Measurements from ENCODE around the gene LPO.

Gene LPO

DNA sequence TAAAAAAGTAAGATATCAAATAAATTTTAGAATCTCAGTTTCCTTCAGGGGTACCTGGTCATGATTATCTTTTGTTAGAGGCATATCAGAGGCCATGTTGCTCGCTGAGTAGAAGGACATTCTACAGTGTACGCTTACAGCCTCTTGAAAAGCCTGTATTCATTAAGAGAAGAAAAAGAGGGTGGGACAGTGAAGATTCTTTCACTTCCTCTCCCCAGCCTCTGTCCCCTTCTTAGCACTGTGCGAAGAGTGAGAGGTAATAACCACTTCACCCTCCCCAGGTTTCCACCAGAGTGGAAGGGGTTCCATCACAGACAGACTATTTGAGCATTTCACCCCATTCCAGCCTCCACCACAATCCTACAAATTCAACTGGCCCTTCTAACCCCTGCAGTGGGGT, 4.8 kb upstream of the LPO start:
- no peak overlapping the region for H3K27ac Mint-ChIP-seq (ENCODE audit: low read depth)
- DNase-seq (ENCODE audit: low spot score in 2 of 2): no peak
- no peaks in the 10 kb centered on the region for H3K4me1 Mint-ChIP-seq
- no peak overlapping the region for H3K4me3 Mint-ChIP-seq
- H3K36me3 Mint-ChIP-seq (ENCODE audit: insufficient read depth): peaks cover 2% of the 10 kb centered on the region
- H3K9me3 Mint-ChIP-seq: no peaks in the 10 kb centered on the region
- peaks cover 41% of the 10 kb centered on the region for H3K27me3 Mint-ChIP-seq
- ATAC-seq (replicated peaks; ENCODE audit: extremely low read depth, poor library complexity, severe bottlenecking): peak; percentile 14

DNA sequence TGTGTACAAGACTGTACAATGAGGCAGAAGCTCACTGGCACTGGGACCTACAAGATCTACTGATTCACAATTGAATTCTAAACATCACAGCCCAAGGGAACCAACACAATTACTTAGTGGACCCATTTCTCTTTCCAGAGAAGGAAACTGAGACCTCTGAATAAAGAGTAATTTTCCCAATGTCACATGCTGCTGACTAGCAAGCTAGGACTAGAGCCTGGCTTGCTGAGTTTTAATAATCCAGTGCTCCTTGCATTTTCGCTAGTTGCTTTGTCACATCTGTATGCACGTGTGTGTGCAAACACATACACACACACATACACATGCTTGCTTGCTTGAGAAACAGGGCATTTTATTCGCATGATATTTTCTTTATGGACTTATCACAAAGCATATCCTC, 3.9 kb upstream of the LPO start:
- Mint-ChIP-seq H3K9me3 (no peaks in the 10 kb centered on the region), H3K27me3 (peaks cover 41% of the 10 kb centered on the region)

DNA sequence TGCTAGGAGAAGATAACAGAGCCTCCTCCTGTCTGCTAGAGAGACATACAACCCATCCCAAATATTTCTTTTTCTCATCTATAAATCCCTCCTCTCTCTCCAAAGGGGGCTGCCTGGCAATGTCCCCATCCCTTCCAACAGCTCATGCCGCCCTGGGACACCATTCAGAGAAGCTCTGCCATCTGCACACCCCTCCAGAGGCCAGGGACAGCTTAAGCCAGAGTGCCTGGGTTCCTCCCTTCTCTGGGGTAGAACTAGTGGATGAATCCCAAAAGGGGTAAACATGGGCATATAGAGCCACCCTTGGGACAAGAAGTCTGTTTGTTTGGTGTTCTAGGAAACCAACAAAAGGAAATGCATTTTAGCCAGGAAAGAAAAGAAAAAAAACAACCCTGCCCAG, 2.6 kb upstream of the LPO start:
- no peak for DNase-seq (ENCODE audit: low spot score in 2 of 2)
- H3K4me3 Mint-ChIP-seq: no peak overlapping the region
- H3K27ac Mint-ChIP-seq (ENCODE audit: low read depth): no peak overlapping the region
- H3K4me1 Mint-ChIP-seq: no peaks in the 10 kb centered on the region
- H3K27me3 Mint-ChIP-seq: peaks cover 52% of the 10 kb centered on the region
- no peak for ATAC-seq (replicated peaks; ENCODE audit: extremely low read depth, poor library complexity, severe bottlenecking)
- peaks cover 2% of the 10 kb centered on the region for H3K36me3 Mint-ChIP-seq (ENCODE audit: insufficient read depth)
- H3K9me3 Mint-ChIP-seq: no peaks in the 10 kb centered on the region

More for the DNA sequence above, 3.9 kb upstream of the LPO start:
- Mint-ChIP-seq H3K4me3 (no peak overlapping the region), H3K4me1 (no peaks in the 10 kb centered on the region), H3K27ac (ENCODE audit: low read depth) (no peak overlapping the region), H3K36me3 (ENCODE audit: insufficient read depth) (peaks cover 2% of the 10 kb centered on the region)
- no peak for DNase-seq (ENCODE audit: low spot score in 2 of 2)
- ATAC-seq (replicated peaks; ENCODE audit: extremely low read depth, poor library complexity, severe bottlenecking): no peak

- Mint-ChIP-seq H3K27ac (ENCODE audit: low read depth) (no peak overlapping the region), H3K27me3 (peaks cover 58% of the 10 kb centered on the region), H3K9me3 (no peaks in the 10 kb centered on the region), H3K4me3 (no peak overlapping the region), H3K4me1 (no peaks in the 10 kb centered on the region), H3K36me3 (ENCODE audit: insufficient read depth) (peaks cover 2% of the 10 kb centered on the region)
- no peak for DNase-seq (ENCODE audit: low spot score in 2 of 2)
- no peak for ATAC-seq (replicated peaks; ENCODE audit: extremely low read depth, poor library complexity, severe bottlenecking)
Observed at GRCh38 chr17:58236394-58236793, 2.0 kb upstream of the LPO start.

DNA sequence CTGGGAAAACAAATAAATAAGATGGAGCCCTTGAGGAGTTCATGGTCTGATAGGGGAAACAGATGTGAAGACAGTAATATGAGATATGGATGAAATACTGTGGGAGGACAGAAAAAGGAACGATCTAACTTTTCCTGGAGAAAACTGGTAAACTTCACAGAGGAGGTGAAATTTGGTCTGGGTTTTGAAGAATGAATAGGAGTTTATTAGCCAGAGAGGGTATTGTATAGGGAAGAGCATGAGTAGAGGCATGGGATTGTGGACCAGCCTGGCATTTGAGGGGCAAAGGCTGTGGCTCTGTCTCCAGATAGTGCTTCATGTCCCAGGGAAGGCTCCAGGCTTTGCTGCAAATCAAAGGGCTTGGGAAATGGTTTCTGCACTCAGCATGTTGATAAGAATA, 1.6 kb downstream of the LPO start:
- DNase-seq (ENCODE audit: low spot score in 2 of 2) (no peak), ATAC-seq (replicated peaks; ENCODE audit: extremely low read depth, poor library complexity, severe bottlenecking) (no peak)
- Mint-ChIP-seq H3K4me1 (no peaks in the 10 kb centered on the region), H3K4me3 (no peak overlapping the region), H3K36me3 (ENCODE audit: insufficient read depth) (peaks cover 2% of the 10 kb centered on the region), H3K27ac (ENCODE audit: low read depth) (no peak overlapping the region), H3K9me3 (no peaks in the 10 kb centered on the region), H3K27me3 (peaks cover 82% of the 10 kb centered on the region)

DNA sequence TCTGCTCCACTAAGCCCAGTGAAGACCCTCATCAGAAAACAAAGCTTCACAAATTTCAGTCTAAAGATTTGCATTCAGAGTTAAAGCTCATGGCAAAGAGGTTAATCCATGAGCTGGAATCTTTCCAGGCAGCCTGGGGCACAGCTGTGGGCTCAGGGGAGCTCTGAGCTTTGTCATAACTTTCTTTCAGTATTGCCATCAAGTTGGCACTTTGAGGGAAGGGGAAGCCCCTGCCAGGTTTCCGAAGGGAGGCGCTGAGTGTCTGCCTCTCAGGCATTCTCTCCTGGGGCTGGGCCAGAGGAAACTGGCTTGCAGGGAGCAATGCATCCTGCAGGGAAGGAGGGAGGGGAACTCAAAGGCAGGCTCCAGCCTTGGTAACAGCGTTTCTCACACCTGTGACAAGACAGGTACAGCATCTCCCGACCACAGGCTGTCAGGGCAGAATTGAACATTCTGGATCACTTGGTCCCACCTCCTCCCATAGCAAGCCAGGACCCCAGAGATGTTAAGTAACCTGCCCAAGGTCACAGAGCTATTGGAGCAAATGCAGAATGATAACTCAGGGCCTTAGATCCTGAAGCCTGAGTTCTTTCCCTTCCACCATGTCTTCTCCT, 3.9 kb downstream of the LPO start:
- H3K27me3 Mint-ChIP-seq: peaks cover 74% of the 10 kb centered on the region
- DNase-seq (ENCODE audit: low spot score in 2 of 2) (no peak), ATAC-seq (replicated peaks; ENCODE audit: extremely low read depth, poor library complexity, severe bottlenecking) (no peak)
- H3K4me3 Mint-ChIP-seq: no peak overlapping the region
- peaks cover 2% of the 10 kb centered on the region for H3K36me3 Mint-ChIP-seq (ENCODE audit: insufficient read depth)
- H3K4me1 Mint-ChIP-seq: no peaks in the 10 kb centered on the region
- H3K9me3 Mint-ChIP-seq: no peaks in the 10 kb centered on the region
- H3K27ac Mint-ChIP-seq (ENCODE audit: low read depth): no peak overlapping the region

DNA sequence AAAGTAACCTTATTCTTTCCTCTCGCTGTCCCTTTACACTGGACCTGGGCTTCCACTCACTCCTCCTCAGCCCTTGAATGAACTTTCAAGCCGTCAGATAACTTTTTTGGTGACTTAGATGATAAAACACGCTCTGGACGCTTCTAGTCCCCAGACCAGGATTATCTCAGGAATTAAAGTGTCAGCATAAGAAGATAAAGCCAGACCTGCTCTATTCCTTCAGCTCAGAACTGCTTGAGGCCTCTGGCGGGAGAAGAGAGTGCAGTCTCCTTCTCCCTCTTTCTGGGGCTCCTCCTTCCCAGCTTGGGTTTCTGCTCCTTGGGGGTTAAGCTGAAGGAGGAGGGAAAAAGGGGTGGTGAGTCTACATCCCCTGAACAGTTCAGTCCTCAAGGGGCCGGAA, 6.6 kb downstream of the LPO start:
- DNase-seq (ENCODE audit: low spot score in 2 of 2): no peak
- H3K27me3 Mint-ChIP-seq: peaks cover 57% of the 10 kb centered on the region
- H3K27ac Mint-ChIP-seq (ENCODE audit: low read depth): no peak overlapping the region
- no peak overlapping the region for H3K4me3 Mint-ChIP-seq
- ATAC-seq (replicated peaks; ENCODE audit: extremely low read depth, poor library complexity, severe bottlenecking): no peak
- peaks cover 2% of the 10 kb centered on the region for H3K36me3 Mint-ChIP-seq (ENCODE audit: insufficient read depth)
- peaks cover 14% of the 10 kb centered on the region for H3K4me1 Mint-ChIP-seq
- no peaks in the 10 kb centered on the region for H3K9me3 Mint-ChIP-seq

DNA sequence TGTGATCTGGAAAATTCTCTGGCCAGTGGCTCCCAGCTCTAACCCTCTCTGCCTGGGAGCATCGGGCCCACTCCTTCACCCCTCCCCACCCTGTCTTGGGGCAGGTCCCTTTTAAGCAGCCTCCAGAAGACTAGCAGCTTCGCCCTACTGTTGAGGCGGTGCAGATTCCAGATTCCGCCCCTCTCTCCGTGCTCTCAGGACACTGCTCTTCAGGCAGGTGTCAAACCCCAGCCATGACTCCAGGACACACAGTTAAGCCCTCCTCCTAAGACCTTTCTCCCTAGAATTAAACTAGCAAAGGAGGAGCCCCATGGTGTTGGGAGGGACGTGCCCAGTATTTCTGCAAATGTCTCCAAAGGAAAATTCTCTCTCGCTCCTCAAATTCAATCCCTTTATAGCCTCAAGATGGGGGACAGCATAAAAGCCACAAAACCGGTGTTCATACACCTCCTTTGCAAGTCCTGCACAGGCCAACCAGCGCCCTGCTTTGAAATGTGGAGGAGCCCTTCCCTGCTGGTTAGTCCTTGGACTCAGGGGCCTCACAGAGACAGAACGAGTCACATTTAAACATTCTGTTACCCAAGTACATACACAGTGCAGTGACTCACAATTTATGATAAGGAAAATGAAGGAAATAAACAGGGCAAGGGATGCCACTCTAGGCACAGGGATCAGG, 7.2 kb downstream of the LPO start:
- H3K27ac Mint-ChIP-seq (ENCODE audit: low read depth): no peak overlapping the region
- no peak for ATAC-seq (replicated peaks; ENCODE audit: extremely low read depth, poor library complexity, severe bottlenecking)

GRCh38 chr17:58246104-58246740, 7.8 kb downstream of the LPO start:
- H3K36me3 Mint-ChIP-seq (ENCODE audit: insufficient read depth): peaks cover 2% of the 10 kb centered on the region
- peaks cover 45% of the 10 kb centered on the region for H3K27me3 Mint-ChIP-seq
- no peak for ATAC-seq (replicated peaks; ENCODE audit: extremely low read depth, poor library complexity, severe bottlenecking)
- H3K4me3 Mint-ChIP-seq: no peak overlapping the region
- no peak for DNase-seq (ENCODE audit: low spot score in 2 of 2)
- no peaks in the 10 kb centered on the region for H3K9me3 Mint-ChIP-seq
- peaks cover 14% of the 10 kb centered on the region for H3K4me1 Mint-ChIP-seq
- H3K27ac Mint-ChIP-seq (ENCODE audit: low read depth): no peak overlapping the region

More for the DNA sequence above, 7.2 kb downstream of the LPO start:
- Mint-ChIP-seq H3K9me3 (no peaks in the 10 kb centered on the region), H3K27me3 (peaks cover 51% of the 10 kb centered on the region), H3K36me3 (ENCODE audit: insufficient read depth) (peaks cover 2% of the 10 kb centered on the region), H3K4me1 (peaks cover 14% of the 10 kb centered on the region), H3K4me3 (no peak overlapping the region)
- DNase-seq (ENCODE audit: low spot score in 2 of 2): no peak

DNA sequence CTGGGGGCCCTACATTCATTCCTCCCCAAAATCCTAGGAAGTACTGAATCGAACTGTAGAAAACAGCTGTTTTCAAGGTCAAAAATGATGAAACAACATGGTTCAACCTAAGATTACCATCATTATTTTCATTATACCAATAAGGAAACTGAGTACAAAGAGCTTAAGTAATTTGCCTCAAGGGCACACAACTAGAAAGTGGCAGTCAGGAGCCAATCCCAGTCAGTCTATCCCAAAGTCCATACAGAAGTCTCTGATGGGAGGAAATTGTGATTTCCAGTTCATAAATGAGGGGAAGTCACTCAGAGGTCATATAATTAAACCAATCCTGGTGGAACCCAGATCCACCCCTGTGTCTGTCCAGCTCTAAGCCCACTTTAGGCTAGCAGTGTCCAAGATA, 8.4 kb downstream of the LPO start:
- no peak for ATAC-seq (replicated peaks; ENCODE audit: extremely low read depth, poor library complexity, severe bottlenecking)
- Mint-ChIP-seq H3K4me3 (no peak overlapping the region), H3K27me3 (peaks cover 39% of the 10 kb centered on the region), H3K4me1 (peaks cover 14% of the 10 kb centered on the region), H3K9me3 (no peaks in the 10 kb centered on the region), H3K27ac (ENCODE audit: low read depth) (no peak overlapping the region), H3K36me3 (ENCODE audit: insufficient read depth) (peaks cover 2% of the 10 kb centered on the region)
- no peak for DNase-seq (ENCODE audit: low spot score in 2 of 2)

- Mint-ChIP-seq H3K27me3 (peaks cover 32% of the 10 kb centered on the region), H3K36me3 (ENCODE audit: insufficient read depth) (peaks cover 2% of the 10 kb centered on the region), H3K4me3 (peak overlapping the region; percentile 22), H3K27ac (ENCODE audit: low read depth) (no peak overlapping the region), H3K4me1 (peaks cover 14% of the 10 kb centered on the region), H3K9me3 (no peaks in the 10 kb centered on the region)
- ATAC-seq (replicated peaks; ENCODE audit: extremely low read depth, poor library complexity, severe bottlenecking): no peak
- DNase-seq (ENCODE audit: low spot score in 2 of 2): no peak
Observed at GRCh38 chr17:58247511-58248363, 9.4 kb downstream of the LPO start.

GRCh38 chr17:58248955-58249269, 10.5 kb downstream of the LPO start:
- H3K27ac Mint-ChIP-seq (ENCODE audit: low read depth): no peak overlapping the region
- peaks cover 2% of the 10 kb centered on the region for H3K36me3 Mint-ChIP-seq (ENCODE audit: insufficient read depth)
- ATAC-seq (replicated peaks; ENCODE audit: extremely low read depth, poor library complexity, severe bottlenecking): no peak
- no peaks in the 10 kb centered on the region for H3K9me3 Mint-ChIP-seq
- H3K4me3 Mint-ChIP-seq: peak overlapping the region; percentile 74
- peaks cover 14% of the 10 kb centered on the region for H3K4me1 Mint-ChIP-seq
- peaks cover 20% of the 10 kb centered on the region for H3K27me3 Mint-ChIP-seq
- no peak for DNase-seq (ENCODE audit: low spot score in 2 of 2)
